NCI-H345 (cell line): Measurements from ENCODE around the gene TRDN.
"Not testable (repeated sequence)": the region's sequence is repeated elsewhere in the genome, so short reads cannot be mapped to it uniquely, and the experiment has no call there.

Experiments
- DNase-seq: peaks from one replicate; lab custom pipeline; 2025; lab: John Stamatoyannopoulos, UW

The TRDN gene

GRCh38 chr6:123276546-123276980 lies 360.2 kb downstream of the TRDN start:
- peak; percentile 16 for DNase-seq

GRCh38 chr6:123263981-123264380 lies 372.8 kb downstream of the TRDN start:
- no peak for DNase-seq

GRCh38 chr6:123240626-123241025 lies 396.1 kb downstream of the TRDN start:
- no peak for DNase-seq

- no peak for DNase-seq
These were observed 403.4 kb downstream of the TRDN start for GRCh38 chr6:123233336-123233735.

- not testable (repeated sequence) for DNase-seq
These were observed 409.0 kb downstream of the TRDN start for GRCh38 chr6:123227789-123228188.

- DNase-seq, result no peak
These were observed 410.4 kb downstream of the TRDN start for GRCh38 chr6:123226398-123226797.

GRCh38 chr6:123224077-123224476 lies 412.7 kb downstream of the TRDN start:
- no peak for DNase-seq

GRCh38 chr6:123223461-123223860 lies 413.3 kb downstream of the TRDN start:
- no peak for DNase-seq

- no peak for DNase-seq
These were observed 421.5 kb downstream of the TRDN start for GRCh38 chr6:123215211-123215610.

GRCh38 chr6:123214433-123214832 lies 422.3 kb downstream of the TRDN start:
- DNase-seq, result no peak

GRCh38 chr6:123213921-123214320 lies 422.8 kb downstream of the TRDN start:
- DNase-seq, result no peak

- no peak for DNase-seq
These were observed 424.8 kb downstream of the TRDN start for GRCh38 chr6:123211777-123212545.

- DNase-seq, result no peak
These were observed 426.1 kb downstream of the TRDN start for GRCh38 chr6:123210645-123211044.

GRCh38 chr6:123207967-123208510 lies 428.7 kb downstream of the TRDN start:
- no peak for DNase-seq

GRCh38 chr6:123203928-123204327 lies 432.8 kb downstream of the TRDN start:
- DNase-seq, result no peak

GRCh38 chr6:123201869-123202372 lies 434.8 kb downstream of the TRDN start:
- no peak for DNase-seq

GRCh38 chr6:123193298-123193697 lies 443.5 kb downstream of the TRDN start:
- no peak for DNase-seq

- DNase-seq, result no peak
These were observed 446.9 kb downstream of the TRDN start for GRCh38 chr6:123189816-123190215.

- no peak for DNase-seq
These were observed 453.8 kb downstream of the TRDN start for GRCh38 chr6:123182998-123183397.

- no peak for DNase-seq
These were observed 460.0 kb downstream of the TRDN start for GRCh38 chr6:123176706-123177105.

GRCh38 chr6:123171341-123172115 lies 465.2 kb downstream of the TRDN start:
- no peak for DNase-seq

GRCh38 chr6:123169774-123170095 lies 467.0 kb downstream of the TRDN start:
- no peak for DNase-seq
